Measurements from ENCODE around the gene WDR37.

Gene WDR37

GRCh38 chr10:1130995-1131790 lies 75.0 kb downstream of the WDR37 start:
- H3K4me2 ChIP-seq (ENCODE audit: insufficient read depth, low read length), result no peak overlapping the region
- H3K4me3 ChIP-seq (ENCODE audit: low read depth in 1 of 2, low read length in 2 of 2), result no peak overlapping the region
- no peak overlapping the region for H2AFZ ChIP-seq (ENCODE audit: low read depth, low read length)
- no peak overlapping the region for H3K9ac ChIP-seq (ENCODE audit: low read depth, low read length)
- H3K4me1 ChIP-seq (ENCODE audit: insufficient read depth, low read length), result no peaks in the 10 kb centered on the region
- H4K20me1 ChIP-seq (ENCODE audit: insufficient read depth, low read length), result no peaks in the 10 kb centered on the region
- no peaks in the 10 kb centered on the region for H3K9me3 ChIP-seq (ENCODE audit: insufficient read depth, low read length, severe bottlenecking)
- no peak for TF ChIP-seq EZH2 (IDR thresholded peaks at IDR 0.05; ENCODE audit: borderline replicate concordance, low read depth, low read length, severe bottlenecking)
- TF ChIP-seq, protein P1, sequence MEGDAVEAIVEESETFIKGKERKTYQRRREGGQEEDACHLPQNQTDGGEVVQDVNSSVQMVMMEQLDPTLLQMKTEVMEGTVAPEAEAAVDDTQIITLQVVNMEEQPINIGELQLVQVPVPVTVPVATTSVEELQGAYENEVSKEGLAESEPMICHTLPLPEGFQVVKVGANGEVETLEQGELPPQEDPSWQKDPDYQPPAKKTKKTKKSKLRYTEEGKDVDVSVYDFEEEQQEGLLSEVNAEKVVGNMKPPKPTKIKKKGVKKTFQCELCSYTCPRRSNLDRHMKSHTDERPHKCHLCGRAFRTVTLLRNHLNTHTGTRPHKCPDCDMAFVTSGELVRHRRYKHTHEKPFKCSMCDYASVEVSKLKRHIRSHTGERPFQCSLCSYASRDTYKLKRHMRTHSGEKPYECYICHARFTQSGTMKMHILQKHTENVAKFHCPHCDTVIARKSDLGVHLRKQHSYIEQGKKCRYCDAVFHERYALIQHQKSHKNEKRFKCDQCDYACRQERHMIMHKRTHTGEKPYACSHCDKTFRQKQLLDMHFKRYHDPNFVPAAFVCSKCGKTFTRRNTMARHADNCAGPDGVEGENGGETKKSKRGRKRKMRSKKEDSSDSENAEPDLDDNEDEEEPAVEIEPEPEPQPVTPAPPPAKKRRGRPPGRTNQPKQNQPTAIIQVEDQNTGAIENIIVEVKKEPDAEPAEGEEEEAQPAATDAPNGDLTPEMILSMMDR (IDR thresholded peaks at IDR 0.05; ENCODE audit: borderline replicate concordance, extremely low read depth, low read length, poor library complexity, severe bottlenecking), result no peak
- no peaks in the 10 kb centered on the region for H3K79me2 ChIP-seq (ENCODE audit: insufficient read depth, low read length)
- H3K36me3 ChIP-seq (ENCODE audit: insufficient read depth, low read length), result peaks cover 52% of the 10 kb centered on the region
- H3K27me3 ChIP-seq (ENCODE audit: insufficient read depth, low read length, poor library complexity), result no peaks in the 10 kb centered on the region
- ATAC-seq (ENCODE audit: insufficient read depth, low read depth), result no peak
- DNase-seq, result peak; percentile 1
- H3K27ac ChIP-seq (ENCODE audit: low read length), result no peak overlapping the region

DNA sequence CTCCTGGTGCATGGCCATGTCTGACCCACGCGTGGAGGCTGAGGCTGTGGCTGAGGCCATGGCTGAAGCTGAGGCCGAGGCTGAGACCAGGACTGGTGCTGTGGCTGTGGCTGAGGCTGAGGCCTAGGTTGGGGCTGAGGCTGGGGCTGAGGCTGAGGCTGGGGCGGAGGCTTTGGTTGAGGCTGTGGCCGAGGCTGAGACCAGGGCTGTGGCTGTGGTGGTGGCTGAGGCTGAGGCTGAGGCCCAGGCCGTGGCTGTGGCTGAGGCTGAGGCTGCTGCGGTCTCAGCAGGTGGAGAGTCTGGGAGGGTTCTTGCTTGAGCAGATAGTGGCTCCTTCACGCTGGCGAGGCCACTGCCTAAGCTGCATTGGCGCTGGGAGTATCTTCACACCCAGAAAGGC lies 76.4 kb downstream of the WDR37 start:
- no peaks in the 10 kb centered on the region for H4K20me1 ChIP-seq (ENCODE audit: insufficient read depth, low read length)
- H3K4me2 ChIP-seq (ENCODE audit: insufficient read depth, low read length), result no peak overlapping the region
- no peaks in the 10 kb centered on the region for H3K79me2 ChIP-seq (ENCODE audit: insufficient read depth, low read length)
- no peak for TF ChIP-seq EZH2 (IDR thresholded peaks at IDR 0.05; ENCODE audit: borderline replicate concordance, low read depth, low read length, severe bottlenecking)
- TF ChIP-seq, protein P1 (IDR thresholded peaks at IDR 0.05; ENCODE audit: borderline replicate concordance, extremely low read depth, low read length, poor library complexity, severe bottlenecking), result no peak
- no peak overlapping the region for H3K27ac ChIP-seq (ENCODE audit: low read length)
- no peaks in the 10 kb centered on the region for H3K4me1 ChIP-seq (ENCODE audit: insufficient read depth, low read length)
- H3K9me3 ChIP-seq (ENCODE audit: insufficient read depth, low read length, severe bottlenecking), result no peaks in the 10 kb centered on the region
- H3K36me3 ChIP-seq (ENCODE audit: insufficient read depth, low read length), result peaks cover 41% of the 10 kb centered on the region
- no peaks in the 10 kb centered on the region for H3K27me3 ChIP-seq (ENCODE audit: insufficient read depth, low read length, poor library complexity)
- no peak for ATAC-seq (ENCODE audit: insufficient read depth, low read depth)
- H3K9ac ChIP-seq (ENCODE audit: low read depth, low read length), result no peak overlapping the region
- peak; percentile 2 for DNase-seq
- no peak overlapping the region for H3K4me3 ChIP-seq (ENCODE audit: low read depth in 1 of 2, low read length in 2 of 2)
- H2AFZ ChIP-seq (ENCODE audit: low read depth, low read length), result no peak overlapping the region

DNA sequence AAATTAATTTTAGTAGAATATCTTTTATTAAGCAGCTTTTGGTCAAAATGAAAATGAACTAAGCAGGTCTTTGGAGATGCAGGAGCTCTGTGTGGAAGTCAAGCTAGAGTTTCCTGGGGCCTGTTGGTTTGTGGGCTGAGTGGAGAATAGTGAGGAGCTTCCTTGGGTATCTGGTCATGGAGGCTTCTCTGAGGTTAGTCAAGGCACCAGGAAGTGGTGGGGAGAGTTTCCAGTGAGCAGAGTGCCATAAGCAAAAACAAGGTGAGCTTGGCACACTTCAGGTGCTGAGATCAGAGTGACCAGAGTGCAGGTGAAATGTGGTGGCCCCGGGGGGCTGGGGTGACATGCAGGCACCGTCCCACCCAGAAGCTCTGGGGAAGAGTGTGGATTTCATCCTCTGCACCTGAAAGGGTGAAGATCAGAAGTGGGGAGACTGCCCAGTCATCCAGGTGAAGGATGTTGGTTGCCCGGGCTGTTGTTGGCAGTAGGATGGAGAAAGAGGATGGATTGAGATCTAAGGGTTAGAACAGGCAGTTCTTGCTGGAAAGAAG lies 77.4 kb downstream of the WDR37 start:
- no peak for DNase-seq
- no peaks in the 10 kb centered on the region for H4K20me1 ChIP-seq (ENCODE audit: insufficient read depth, low read length)
- no peak overlapping the region for H3K27ac ChIP-seq (ENCODE audit: low read length)
- H3K36me3 ChIP-seq (ENCODE audit: insufficient read depth, low read length), result peaks cover 31% of the 10 kb centered on the region
- no peak overlapping the region for H2AFZ ChIP-seq (ENCODE audit: low read depth, low read length)
- H3K27me3 ChIP-seq (ENCODE audit: insufficient read depth, low read length, poor library complexity), result no peaks in the 10 kb centered on the region
- H3K4me1 ChIP-seq (ENCODE audit: insufficient read depth, low read length), result no peaks in the 10 kb centered on the region
- H3K4me2 ChIP-seq (ENCODE audit: insufficient read depth, low read length), result no peak overlapping the region
- H3K9me3 ChIP-seq (ENCODE audit: insufficient read depth, low read length, severe bottlenecking), result no peaks in the 10 kb centered on the region
- H3K4me3 ChIP-seq (ENCODE audit: low read depth in 1 of 2, low read length in 2 of 2), result no peak overlapping the region
- H3K79me2 ChIP-seq (ENCODE audit: insufficient read depth, low read length), result no peaks in the 10 kb centered on the region
- H3K9ac ChIP-seq (ENCODE audit: low read depth, low read length), result no peak overlapping the region
- TF ChIP-seq, protein P1 (IDR thresholded peaks at IDR 0.05; ENCODE audit: borderline replicate concordance, extremely low read depth, low read length, poor library complexity, severe bottlenecking), result no peak
- TF ChIP-seq EZH2 (IDR thresholded peaks at IDR 0.05; ENCODE audit: borderline replicate concordance, low read depth, low read length, severe bottlenecking), result no peak
- ATAC-seq (ENCODE audit: insufficient read depth, low read depth), result peak; percentile 55; the same call in 2 of the 3 replicates
